Neural cell (in vitro differentiated cells): Measurements from ENCODE around the gene RAB22A. TPM values are rescaled to one million over a fixed set of nuclear protein-coding genes. Genes with fewer than 3 reads are reported as not detected.
"Not testable (repeated sequence)": the region's sequence is repeated elsewhere in the genome, so short reads cannot be mapped to it uniquely, and the experiment has no call there.

Experiments used
- H2AFZ ChIP-seq: fragments of 200-600, 300-800 bp; sonication (generic), shearing (Covaris generic); 2 replicates; pipeline ENCODE4 v1.6.0; 2014; ENCODE audit warnings: low read depth, mild to moderate bottlenecking, antibody characterized with exemption, low read length, moderate library complexity
- H3F3A ChIP-seq: fragments of 200-600 bp; shearing (Covaris generic); 2 replicates; pipeline ENCODE4 v1.6.1; 2016; ENCODE audit warnings: mild to moderate bottlenecking, moderate library complexity, mixed read lengths, antibody characterized with exemption, low read length; ENCODE audit not compliant: insufficient read depth, poor library complexity, severe bottlenecking
- H3K27ac ChIP-seq: fragments of 200-600, 300-800 bp; sonication (generic), shearing (Covaris generic); 2 replicates; pipeline ENCODE4 v1.5.1; 2014; ENCODE audit warnings: mild to moderate bottlenecking, low read length, moderate library complexity
- H3K27me3 ChIP-seq: fragments of 300-800, 200-600 bp; sonication (generic), shearing (Covaris generic); 2 replicates; pipeline ENCODE4 v1.6.0; 2014; ENCODE audit warnings: mild to moderate bottlenecking, low read depth, low read length, moderate library complexity; ENCODE audit not compliant: insufficient read depth
- H3K36me3 ChIP-seq: fragments of 300-800, 200-600 bp; sonication (generic), shearing (Covaris generic); 2 replicates; pipeline ENCODE4 v1.5.1; 2014; ENCODE audit warnings: mild to moderate bottlenecking, antibody characterized with exemption, low read length, moderate library complexity; ENCODE audit not compliant: insufficient read depth
- H3K4me2 ChIP-seq: fragments of 300-800, 200-600 bp; sonication (generic), shearing (Covaris generic); 2 replicates; pipeline ENCODE4 v1.6.0; 2014; ENCODE audit warnings: mild to moderate bottlenecking, low read length
- H3K4me3 ChIP-seq: fragments of 300-800, 200-600 bp; sonication (generic), shearing (Covaris generic); 2 replicates; pipeline ENCODE4 v1.5.1; 2014; ENCODE audit warnings: mild to moderate bottlenecking, low read length, moderate library complexity
- H3K79me2 ChIP-seq: fragments of 200-600 bp; shearing (Covaris generic); replicated peaks from 2 replicates; pipeline ENCODE4 v1.6.0; 2014; ENCODE audit warnings: mild to moderate bottlenecking, low read length, moderate library complexity; ENCODE audit not compliant: insufficient read depth
- H3K9ac ChIP-seq: fragments of 300-800, 200-600 bp; sonication (generic), shearing (Covaris generic); 2 replicates; pipeline ENCODE4 v1.6.1; 2016; ENCODE audit warnings: mild to moderate bottlenecking, low read length, mixed read lengths
- H3K9me2 ChIP-seq: fragments of 200-600 bp; shearing (Covaris generic); 2 replicates; pipeline ENCODE4 v1.6.1; 2016; ENCODE audit warnings: mild to moderate bottlenecking, low read length, mixed read lengths; ENCODE audit not compliant: insufficient read depth
- H3K9me3 ChIP-seq: fragments of 200-600, 300-800 bp; sonication (generic), shearing (Covaris generic); 2 replicates; pipeline ENCODE4 v1.6.1; 2016; ENCODE audit warnings: mild to moderate bottlenecking, mixed run types, low read length, moderate library complexity, mixed read lengths
- H4K20me1 ChIP-seq: fragments of 200-600 bp; shearing (Covaris generic); 2 replicates; pipeline ENCODE4 v1.6.1; 2016; ENCODE audit warnings: mild to moderate bottlenecking, mixed run types; ENCODE audit not compliant: insufficient read depth
- CTCF ChIP-seq: fragments of 450-650 bp; IDR thresholded peaks from 2 replicates; pipeline ENCODE4 v1.5.1; 2014; ENCODE audit warnings: antibody characterized with exemption, mild to moderate bottlenecking, moderate library complexity; ENCODE audit not compliant: poor library complexity, severe bottlenecking
- EP300 ChIP-seq: fragments of 450-650 bp; conservative IDR thresholded peaks from 2 replicates; pipeline ENCODE4 v1.6.1; 2014; ENCODE audit warnings: antibody characterized with exemption, mild to moderate bottlenecking, moderate library complexity; ENCODE audit not compliant: poor library complexity, severe bottlenecking
- EZH2 ChIP-seq: fragments of 200-600, 300-800 bp; shearing (Covaris generic), sonication (generic); IDR thresholded peaks from 2 replicates; pipeline ENCODE4 v1.6.1; 2014; ENCODE audit warnings: antibody characterized with exemption, low read length, borderline replicate concordance, mild to moderate bottlenecking; ENCODE audit not compliant: insufficient read depth, poor library complexity, severe bottlenecking
- MXI1 ChIP-seq: fragments of 450-650 bp; conservative IDR thresholded peaks from 2 replicates; pipeline ENCODE4 v1.6.1; 2014; ENCODE audit warnings: antibody characterized with exemption, mild to moderate bottlenecking; ENCODE audit not compliant: poor library complexity, severe bottlenecking
- POLR2AphosphoS5 ChIP-seq: IDR thresholded peaks from 2 replicates; pipeline ENCODE4 v1.6.1; 2012
- RAD21 ChIP-seq: fragments of 450-650 bp; conservative IDR thresholded peaks from 2 replicates; pipeline ENCODE4 v1.6.1; 2014; ENCODE audit warnings: antibody characterized with exemption, mild to moderate bottlenecking, moderate library complexity
- REST ChIP-seq: IDR thresholded peaks from 2 replicates; pipeline ENCODE4 v1.6.1; 2012; ENCODE audit warnings: borderline replicate concordance
- SMC3 ChIP-seq: fragments of 450-650 bp; conservative IDR thresholded peaks from 2 replicates; pipeline ENCODE4 v1.6.1; 2014; ENCODE audit warnings: antibody characterized with exemption, mild to moderate bottlenecking, moderate library complexity; ENCODE audit not compliant: poor library complexity
- TAF1 ChIP-seq: IDR thresholded peaks from 2 replicates; pipeline ENCODE4 v1.6.1; 2012; ENCODE audit warnings: low read depth
- polyA plus RNA-seq: library from polyadenylated mRNA; depleted of rRNA; stranded (reverse); fragments of >200 nt; gene quantifications from 2 replicates; pipeline ENCODE4 v1.2.3, GENCODE V29; 2014

The RAB22A gene
- polyA plus RNA-seq, 1 donor from 2014 or later: 15.7 TPM

GRCh38 chr20:58407966-58408557 is 98.5 kb downstream of the RAB22A start:
- Histone ChIP-seq H3K4me2 (no peak overlapping the region), H3K36me3 (no peaks in the 10 kb centered on the region), H3K79me2 (peaks cover 79% of the 10 kb centered on the region), H3K4me3 (no peak overlapping the region), H3F3A (no peaks in the 10 kb centered on the region), H4K20me1 (no peaks in the 10 kb centered on the region), H3K9me3 (no peaks in the 10 kb centered on the region), H3K9me2 (no peaks in the 10 kb centered on the region), H3K27ac (no peak overlapping the region), H2AFZ (no peak overlapping the region), H3K27me3 (no peaks in the 10 kb centered on the region), H3K9ac (no peak overlapping the region)
- no peak for TF ChIP-seq REST
- no peak for TF ChIP-seq TAF1
- TF ChIP-seq MXI1: no peak
- no peak for TF ChIP-seq POLR2AphosphoS5
- no peak for TF ChIP-seq EP300
- TF ChIP-seq SMC3: no peak
- no peak for TF ChIP-seq CTCF
- TF ChIP-seq RAD21: no peak
- no peak for TF ChIP-seq EZH2

- H3K9ac ChIP-seq: no peak overlapping the region
- peaks cover 78% of the 10 kb centered on the region for H3K79me2 ChIP-seq
- no peaks in the 10 kb centered on the region for H4K20me1 ChIP-seq
- TF ChIP-seq POLR2AphosphoS5 (no peak), REST (no peak), MXI1 (no peak), EZH2 (no peak), TAF1 (no peak), RAD21 (no peak)
- H3F3A ChIP-seq: no peaks in the 10 kb centered on the region
- H3K4me2 ChIP-seq: no peak overlapping the region
- no peaks in the 10 kb centered on the region for H3K36me3 ChIP-seq
- no peak overlapping the region for H3K4me3 ChIP-seq
- H3K9me3 ChIP-seq: no peaks in the 10 kb centered on the region
- H3K9me2 ChIP-seq: no peaks in the 10 kb centered on the region
- H3K27ac ChIP-seq: no peak overlapping the region
- H3K27me3 ChIP-seq: no peaks in the 10 kb centered on the region
- no peak overlapping the region for H2AFZ ChIP-seq
These were observed 99.2 kb downstream of the RAB22A start for GRCh38 chr20:58408603-58409246.

- H3K27ac ChIP-seq, H3K36me3 ChIP-seq, H3K4me3 ChIP-seq, H3K9me3 ChIP-seq, H3K27me3 ChIP-seq, H3F3A ChIP-seq, H4K20me1 ChIP-seq, H3K9ac ChIP-seq, H2AFZ ChIP-seq, H3K4me2 ChIP-seq, H3K9me2 ChIP-seq: not testable (repeated sequence)
- H3K79me2 ChIP-seq: peaks cover 52% of the 10 kb centered on the region
These were observed 104.7 kb downstream of the RAB22A start for GRCh38 chr20:58414216-58414615.
